Liver (tissue), 3 donors: Measurements from ENCODE around the gene ATP6V1F.

Experiments
- EGR1 ChIP-seq, 2 donors: IDR thresholded peaks; 2 replicates each; pipeline ENCODE4 v1.6.1; 2016 to 2018; ENCODE audit warnings: antibody characterized with exemption in 2 of 2, low read depth in 2 of 2
- FOXA1 ChIP-seq: IDR thresholded peaks from 2 replicates; pipeline ENCODE4 v1.6.1; 2016; ENCODE audit warnings: antibody characterized with exemption
- GABPA ChIP-seq, 2 donors: IDR thresholded peaks in 1 of 2; conservative IDR thresholded peaks in 1 of 2; 2 replicates each; pipeline ENCODE4 v1.6.1; 2016; ENCODE audit warnings: antibody characterized with exemption in 2 of 2, mild to moderate bottlenecking in 1 of 2, moderate library complexity in 1 of 2
- HNF4G ChIP-seq: IDR thresholded peaks from 2 replicates; pipeline ENCODE4 v1.6.1; 2016; ENCODE audit warnings: antibody characterized with exemption
- NR2F2 ChIP-seq: IDR thresholded peaks from 2 replicates; pipeline ENCODE4 v1.6.1; 2016; ENCODE audit warnings: antibody characterized with exemption
- RAD21 ChIP-seq, 2 donors: IDR thresholded peaks; 2 replicates each; pipeline ENCODE4 v1.6.1; 2016; ENCODE audit warnings: antibody characterized with exemption in 2 of 2, mild to moderate bottlenecking in 2 of 2
- RXRA ChIP-seq, 2 donors: IDR thresholded peaks; 2 replicates each; pipeline ENCODE4 v1.6.1; 2017 to 2018; ENCODE audit warnings: antibody characterized with exemption in 2 of 2, mild to moderate bottlenecking in 1 of 2
- SP1 ChIP-seq: IDR thresholded peaks from 2 replicates; pipeline ENCODE4 v1.6.1; 2018; ENCODE audit warnings: antibody characterized with exemption, mild to moderate bottlenecking
- TAF1 ChIP-seq: conservative IDR thresholded peaks from 2 replicates; pipeline ENCODE4 v1.6.1; 2016; ENCODE audit warnings: antibody characterized with exemption, mild to moderate bottlenecking
- YY1 ChIP-seq: IDR thresholded peaks from 2 replicates; pipeline ENCODE4 v1.6.1; 2016; ENCODE audit warnings: antibody characterized with exemption, mild to moderate bottlenecking
- TF ChIP-seq, protein P1 (sequence below): fragments of 150-350 bp; IDR thresholded peaks from 2 replicates; pipeline ENCODE4 v1.5.1; 2017; ENCODE audit warnings: improper control_type of control experiment, low read depth, low read length; ENCODE audit not compliant: missing input control
- TF ChIP-seq, protein P2 (sequence below): IDR thresholded peaks from 2 replicates; pipeline ENCODE4 v1.6.1; 2016; ENCODE audit warnings: antibody characterized with exemption, mild to moderate bottlenecking
- TF ChIP-seq, protein P3 (sequence below): IDR thresholded peaks from 2 replicates; pipeline ENCODE4 v1.6.1; 2016; ENCODE audit warnings: antibody characterized with exemption
- donor health status: healthy.
- donor health status: healthy.

DNA sequence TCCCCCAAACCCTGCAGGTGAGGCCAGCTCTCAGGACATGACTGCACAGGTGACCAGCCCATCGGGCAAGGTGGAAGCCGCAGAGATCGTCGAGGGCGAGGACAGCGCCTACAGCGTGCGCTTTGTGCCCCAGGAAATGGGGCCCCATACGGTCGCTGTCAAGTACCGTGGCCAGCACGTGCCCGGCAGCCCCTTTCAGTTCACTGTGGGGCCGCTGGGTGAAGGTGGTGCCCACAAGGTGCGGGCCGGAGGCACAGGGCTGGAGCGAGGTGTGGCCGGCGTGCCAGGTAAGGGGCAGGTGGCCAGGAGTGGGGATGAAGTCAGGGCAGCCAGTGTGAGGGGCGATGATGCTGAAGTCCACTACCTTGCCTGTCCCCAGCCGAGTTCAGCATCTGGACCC is 8.3 kb upstream of the ATP6V1F start:
- no peak for TF ChIP-seq RXRA (IDR thresholded peaks at IDR 0.05)
- TF ChIP-seq, protein P1, sequence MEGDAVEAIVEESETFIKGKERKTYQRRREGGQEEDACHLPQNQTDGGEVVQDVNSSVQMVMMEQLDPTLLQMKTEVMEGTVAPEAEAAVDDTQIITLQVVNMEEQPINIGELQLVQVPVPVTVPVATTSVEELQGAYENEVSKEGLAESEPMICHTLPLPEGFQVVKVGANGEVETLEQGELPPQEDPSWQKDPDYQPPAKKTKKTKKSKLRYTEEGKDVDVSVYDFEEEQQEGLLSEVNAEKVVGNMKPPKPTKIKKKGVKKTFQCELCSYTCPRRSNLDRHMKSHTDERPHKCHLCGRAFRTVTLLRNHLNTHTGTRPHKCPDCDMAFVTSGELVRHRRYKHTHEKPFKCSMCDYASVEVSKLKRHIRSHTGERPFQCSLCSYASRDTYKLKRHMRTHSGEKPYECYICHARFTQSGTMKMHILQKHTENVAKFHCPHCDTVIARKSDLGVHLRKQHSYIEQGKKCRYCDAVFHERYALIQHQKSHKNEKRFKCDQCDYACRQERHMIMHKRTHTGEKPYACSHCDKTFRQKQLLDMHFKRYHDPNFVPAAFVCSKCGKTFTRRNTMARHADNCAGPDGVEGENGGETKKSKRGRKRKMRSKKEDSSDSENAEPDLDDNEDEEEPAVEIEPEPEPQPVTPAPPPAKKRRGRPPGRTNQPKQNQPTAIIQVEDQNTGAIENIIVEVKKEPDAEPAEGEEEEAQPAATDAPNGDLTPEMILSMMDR, result no peak
- no peak for TF ChIP-seq NR2F2
- TF ChIP-seq FOXA1, result no peak
- TF ChIP-seq YY1, result no peak
- no peak for TF ChIP-seq RAD21 (IDR thresholded peaks at IDR 0.05)
- no peak for TF ChIP-seq HNF4G
- TF ChIP-seq GABPA (IDR thresholded peaks at IDR 0.05 in 1 of 2, conservative IDR thresholded peaks at IDR 0.05 in 1 of 2), result no peak
- no peak for TF ChIP-seq SP1
- no peak for TF ChIP-seq EGR1 (IDR thresholded peaks at IDR 0.05; ENCODE audit: low read depth in 2 of 2)
- no peak for TF ChIP-seq TAF1
- TF ChIP-seq, protein P2, sequence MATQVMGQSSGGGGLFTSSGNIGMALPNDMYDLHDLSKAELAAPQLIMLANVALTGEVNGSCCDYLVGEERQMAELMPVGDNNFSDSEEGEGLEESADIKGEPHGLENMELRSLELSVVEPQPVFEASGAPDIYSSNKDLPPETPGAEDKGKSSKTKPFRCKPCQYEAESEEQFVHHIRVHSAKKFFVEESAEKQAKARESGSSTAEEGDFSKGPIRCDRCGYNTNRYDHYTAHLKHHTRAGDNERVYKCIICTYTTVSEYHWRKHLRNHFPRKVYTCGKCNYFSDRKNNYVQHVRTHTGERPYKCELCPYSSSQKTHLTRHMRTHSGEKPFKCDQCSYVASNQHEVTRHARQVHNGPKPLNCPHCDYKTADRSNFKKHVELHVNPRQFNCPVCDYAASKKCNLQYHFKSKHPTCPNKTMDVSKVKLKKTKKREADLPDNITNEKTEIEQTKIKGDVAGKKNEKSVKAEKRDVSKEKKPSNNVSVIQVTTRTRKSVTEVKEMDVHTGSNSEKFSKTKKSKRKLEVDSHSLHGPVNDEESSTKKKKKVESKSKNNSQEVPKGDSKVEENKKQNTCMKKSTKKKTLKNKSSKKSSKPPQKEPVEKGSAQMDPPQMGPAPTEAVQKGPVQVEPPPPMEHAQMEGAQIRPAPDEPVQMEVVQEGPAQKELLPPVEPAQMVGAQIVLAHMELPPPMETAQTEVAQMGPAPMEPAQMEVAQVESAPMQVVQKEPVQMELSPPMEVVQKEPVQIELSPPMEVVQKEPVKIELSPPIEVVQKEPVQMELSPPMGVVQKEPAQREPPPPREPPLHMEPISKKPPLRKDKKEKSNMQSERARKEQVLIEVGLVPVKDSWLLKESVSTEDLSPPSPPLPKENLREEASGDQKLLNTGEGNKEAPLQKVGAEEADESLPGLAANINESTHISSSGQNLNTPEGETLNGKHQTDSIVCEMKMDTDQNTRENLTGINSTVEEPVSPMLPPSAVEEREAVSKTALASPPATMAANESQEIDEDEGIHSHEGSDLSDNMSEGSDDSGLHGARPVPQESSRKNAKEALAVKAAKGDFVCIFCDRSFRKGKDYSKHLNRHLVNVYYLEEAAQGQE, result no peak
- TF ChIP-seq, protein P3, sequence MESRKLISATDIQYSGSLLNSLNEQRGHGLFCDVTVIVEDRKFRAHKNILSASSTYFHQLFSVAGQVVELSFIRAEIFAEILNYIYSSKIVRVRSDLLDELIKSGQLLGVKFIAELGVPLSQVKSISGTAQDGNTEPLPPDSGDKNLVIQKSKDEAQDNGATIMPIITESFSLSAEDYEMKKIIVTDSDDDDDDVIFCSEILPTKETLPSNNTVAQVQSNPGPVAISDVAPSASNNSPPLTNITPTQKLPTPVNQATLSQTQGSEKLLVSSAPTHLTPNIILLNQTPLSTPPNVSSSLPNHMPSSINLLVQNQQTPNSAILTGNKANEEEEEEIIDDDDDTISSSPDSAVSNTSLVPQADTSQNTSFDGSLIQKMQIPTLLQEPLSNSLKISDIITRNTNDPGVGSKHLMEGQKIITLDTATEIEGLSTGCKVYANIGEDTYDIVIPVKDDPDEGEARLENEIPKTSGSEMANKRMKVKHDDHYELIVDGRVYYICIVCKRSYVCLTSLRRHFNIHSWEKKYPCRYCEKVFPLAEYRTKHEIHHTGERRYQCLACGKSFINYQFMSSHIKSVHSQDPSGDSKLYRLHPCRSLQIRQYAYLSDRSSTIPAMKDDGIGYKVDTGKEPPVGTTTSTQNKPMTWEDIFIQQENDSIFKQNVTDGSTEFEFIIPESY, result no peak
